HuH-7 (cell line): ENCODE measurements around the gene PRPS1L1.

ENCODE experiments used
- DNase-seq: peaks from one replicate; pipeline ENCODE4 v3.0.0; 2011; ENCODE audit warnings: low spot score

PRPS1L1 gene

GRCh38 chr7:18027628-18028027, at the start of gene PRPS1L1:
TSS of gene PRPS1L1 (minus strand) at chr7:18027846.
- DNase-seq, result no peak

GRCh38 chr7:18076461-18076860, 48.8 kb upstream of the PRPS1L1 start:
- DNase-seq, result no peak

GRCh38 chr7:18068745-18069144, 41.1 kb upstream of the PRPS1L1 start:
- no peak for DNase-seq

DNA sequence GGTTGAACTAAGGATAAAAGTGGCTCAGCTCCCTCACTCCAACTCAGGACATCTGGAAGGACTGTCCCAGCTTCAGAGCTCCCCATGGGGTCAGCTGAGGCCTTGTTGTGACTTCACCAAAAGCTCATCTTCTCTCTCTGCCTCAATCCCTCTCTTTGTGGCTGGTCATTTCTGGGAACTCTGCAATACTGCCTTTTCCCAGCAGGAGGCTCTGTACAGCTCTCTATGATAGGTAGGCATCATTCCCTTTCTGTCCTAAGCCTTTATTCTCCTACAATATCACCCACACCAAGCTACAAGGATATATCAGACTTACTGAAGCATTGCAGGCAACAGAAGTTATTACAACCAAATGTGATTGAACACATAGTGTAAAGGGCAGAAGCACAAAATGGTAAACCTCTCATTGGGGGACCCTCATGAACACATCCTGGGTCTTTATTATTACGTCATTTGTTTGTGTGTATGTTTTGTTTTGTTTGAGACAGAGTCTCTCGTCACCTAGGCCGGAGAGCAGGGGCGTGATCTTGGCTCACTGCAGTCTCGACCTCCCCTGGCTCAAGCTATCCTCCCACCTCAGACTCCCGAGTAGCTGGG, 36.7 kb upstream of the PRPS1L1 start:
- DNase-seq, result no peak

DNA sequence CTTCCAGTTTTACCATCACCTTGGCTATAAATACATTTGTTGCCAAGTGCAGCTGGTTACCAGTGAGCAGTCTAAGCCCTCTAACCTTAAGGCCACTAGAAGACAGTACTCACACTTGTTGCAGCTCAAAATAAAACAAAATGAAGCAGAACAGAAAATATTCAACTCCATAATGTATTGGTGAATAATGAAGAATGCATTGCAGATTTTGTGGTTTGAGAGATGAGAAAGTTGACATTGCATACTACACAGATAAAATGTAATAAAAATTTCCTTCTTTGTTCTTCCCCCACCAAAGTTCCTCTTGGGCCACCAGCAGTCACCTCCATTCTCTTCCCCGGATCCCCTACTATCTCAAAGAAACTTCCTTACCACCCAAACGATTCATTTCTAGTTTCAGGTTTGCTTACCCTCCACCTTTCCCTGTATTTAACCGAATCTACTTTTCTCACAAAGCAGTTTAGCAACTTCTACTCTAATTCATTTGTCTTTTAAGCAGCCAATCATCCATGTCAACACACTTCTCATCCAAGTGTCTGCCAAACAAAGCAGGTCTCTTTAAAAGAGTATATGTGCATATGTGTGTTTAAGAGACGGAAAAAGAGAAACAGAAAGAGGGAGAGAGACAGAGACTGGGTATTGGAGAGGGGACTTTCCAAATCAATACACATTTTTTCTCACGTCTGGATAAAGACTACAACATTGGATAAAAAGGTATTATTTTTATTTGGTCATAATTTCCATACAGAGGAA, 35.7 kb upstream of the PRPS1L1 start:
- no peak for DNase-seq

DNA sequence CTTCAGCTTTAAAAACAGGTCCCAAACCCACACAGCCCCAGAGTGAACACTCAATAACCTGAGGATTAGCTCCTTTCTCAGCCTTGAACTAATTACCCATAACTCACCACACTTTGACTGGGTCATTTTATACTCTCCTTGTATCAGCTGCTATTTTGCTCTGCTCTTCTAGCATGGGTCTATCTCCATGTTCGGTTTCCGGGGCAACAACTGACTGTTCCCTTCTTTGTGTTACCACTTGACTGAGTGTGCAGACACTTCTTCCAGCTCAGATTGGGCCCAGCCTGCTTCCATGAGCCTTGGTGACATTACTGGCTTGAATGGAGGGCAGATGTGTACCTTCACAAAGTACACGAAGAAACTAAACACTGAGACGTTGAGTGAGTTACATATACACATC, 31.5 kb upstream of the PRPS1L1 start:
- DNase-seq, result no peak

DNA sequence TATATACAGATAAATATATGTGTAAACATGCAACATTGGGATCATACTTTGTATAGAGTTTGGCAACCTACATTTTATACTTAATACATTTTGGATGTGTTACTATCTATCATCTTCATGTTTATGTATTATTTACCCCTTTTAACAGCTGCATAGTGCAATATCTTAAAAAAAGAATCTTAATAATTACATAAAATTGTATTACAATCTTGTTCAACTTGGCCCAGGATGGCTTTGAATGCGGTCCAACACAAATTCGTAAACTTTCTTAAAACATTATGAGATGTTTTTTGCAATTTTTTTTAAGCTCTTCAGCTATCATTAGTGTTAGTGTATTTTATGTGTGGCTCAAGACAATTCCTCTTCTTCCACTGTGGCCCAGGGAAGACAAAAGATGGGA, 26.3 kb upstream of the PRPS1L1 start:
- no peak for DNase-seq

DNA sequence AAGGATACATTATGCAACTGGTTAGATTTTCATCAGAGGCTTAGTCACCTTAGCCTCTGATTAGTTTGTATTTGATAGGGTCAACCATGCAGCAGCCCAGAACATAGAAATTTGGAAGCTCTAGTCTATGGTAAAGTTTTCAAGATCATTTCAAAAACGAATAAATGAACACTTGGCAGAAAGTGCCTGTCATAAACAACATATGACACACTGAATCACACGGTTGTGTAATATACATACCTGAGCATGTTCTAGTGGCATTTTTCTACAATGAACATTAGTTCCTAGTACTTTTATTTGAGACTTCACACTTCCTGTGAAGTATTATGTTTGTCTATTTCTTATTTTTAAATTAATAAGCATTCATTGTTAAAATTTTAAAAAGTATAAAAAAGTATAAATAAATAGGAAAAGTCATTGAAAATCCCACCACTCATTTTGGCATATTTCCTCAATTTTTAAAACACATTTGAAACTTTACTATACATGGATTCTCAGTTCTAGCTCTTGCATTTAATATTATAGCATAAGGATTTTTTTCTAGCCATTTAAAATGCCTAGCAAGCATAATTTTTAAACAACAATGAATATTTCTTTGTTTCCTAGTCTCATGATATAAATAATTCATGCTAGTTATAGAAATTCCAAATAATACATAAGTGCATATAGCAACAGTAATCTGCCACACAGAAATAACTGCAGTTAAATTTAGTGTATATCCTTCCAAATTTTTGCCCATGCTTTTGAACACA, 25.7 kb upstream of the PRPS1L1 start:
- DNase-seq, result no peak

- DNase-seq, result no peak
These were observed 21.6 kb upstream of the PRPS1L1 start for GRCh38 chr7:18049262-18049661.

GRCh38 chr7:18046601-18047000, 19.0 kb upstream of the PRPS1L1 start:
- DNase-seq, result no peak

GRCh38 chr7:18045171-18045570, 17.5 kb upstream of the PRPS1L1 start:
- DNase-seq, result no peak

GRCh38 chr7:18041191-18041590, 13.5 kb upstream of the PRPS1L1 start:
- DNase-seq, result no peak

DNA sequence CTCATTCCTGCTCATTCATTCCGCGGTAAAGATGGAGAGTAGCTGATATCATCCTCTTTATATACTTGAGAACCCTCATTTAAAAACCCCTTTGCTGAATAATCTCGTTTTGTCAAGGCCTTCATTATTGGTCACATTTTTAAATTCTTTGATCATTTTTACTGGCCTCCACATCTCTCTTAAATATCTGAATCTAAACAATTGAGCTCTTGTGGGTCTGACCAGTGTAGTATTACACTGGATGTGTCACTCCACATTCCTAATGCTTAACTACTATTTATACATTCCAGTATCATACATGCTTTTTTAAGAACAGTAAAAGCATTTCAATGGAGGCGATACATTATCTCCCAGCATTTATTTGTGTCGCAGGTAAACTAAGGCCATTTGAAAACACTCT, 12.6 kb upstream of the PRPS1L1 start:
- DNase-seq, result no peak

DNA sequence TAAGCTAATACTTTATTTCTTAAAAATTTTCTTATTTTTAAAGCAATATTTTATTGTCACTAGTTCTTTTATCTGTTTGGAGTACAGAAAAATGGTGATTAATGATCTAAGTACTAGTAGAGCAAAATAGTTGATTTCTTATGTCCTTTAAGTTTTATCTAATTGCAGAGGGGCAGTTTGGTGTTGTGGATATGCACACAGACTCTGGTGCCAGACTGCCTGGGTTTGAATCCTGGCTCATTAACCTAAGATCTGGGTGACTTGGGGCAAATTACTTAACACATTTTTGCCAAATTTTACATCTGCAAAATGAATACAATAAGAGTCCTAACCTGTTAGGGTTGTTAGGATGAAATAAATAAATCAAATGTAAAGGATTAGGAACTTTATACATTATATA, 10.7 kb upstream of the PRPS1L1 start:
- no peak for DNase-seq

- no peak for DNase-seq
These were observed 10.0 kb upstream of the PRPS1L1 start for GRCh38 chr7:18037609-18038008.

- no peak for DNase-seq
These were observed 9.1 kb upstream of the PRPS1L1 start for GRCh38 chr7:18036783-18037182.

DNA sequence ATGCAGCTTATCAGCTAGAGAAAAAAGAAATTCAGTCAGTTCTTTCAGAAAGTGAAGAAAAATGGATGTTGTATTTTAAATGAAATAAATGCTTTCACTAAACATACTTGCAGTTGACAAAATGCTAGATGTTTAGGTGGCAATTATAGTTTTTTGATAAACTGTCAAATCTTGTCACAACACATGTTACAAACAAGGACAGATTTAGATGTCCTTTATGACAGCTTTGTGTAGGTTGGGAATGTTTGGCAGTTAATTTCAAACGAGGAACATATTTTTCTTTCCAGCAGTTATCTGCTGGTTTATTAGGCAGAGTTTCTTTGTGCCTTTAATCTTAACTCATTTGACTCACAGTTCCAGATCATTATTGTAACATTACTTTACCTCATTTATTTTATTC, 3.1 kb upstream of the PRPS1L1 start:
- DNase-seq, result no peak

- DNase-seq, result no peak
These were observed 7.4 kb downstream of the PRPS1L1 start for GRCh38 chr7:18020138-18020715.

GRCh38 chr7:18019555-18019954, 8.1 kb downstream of the PRPS1L1 start:
- DNase-seq, result no peak

GRCh38 chr7:18018296-18019215, 9.1 kb downstream of the PRPS1L1 start:
- no peak for DNase-seq

DNA sequence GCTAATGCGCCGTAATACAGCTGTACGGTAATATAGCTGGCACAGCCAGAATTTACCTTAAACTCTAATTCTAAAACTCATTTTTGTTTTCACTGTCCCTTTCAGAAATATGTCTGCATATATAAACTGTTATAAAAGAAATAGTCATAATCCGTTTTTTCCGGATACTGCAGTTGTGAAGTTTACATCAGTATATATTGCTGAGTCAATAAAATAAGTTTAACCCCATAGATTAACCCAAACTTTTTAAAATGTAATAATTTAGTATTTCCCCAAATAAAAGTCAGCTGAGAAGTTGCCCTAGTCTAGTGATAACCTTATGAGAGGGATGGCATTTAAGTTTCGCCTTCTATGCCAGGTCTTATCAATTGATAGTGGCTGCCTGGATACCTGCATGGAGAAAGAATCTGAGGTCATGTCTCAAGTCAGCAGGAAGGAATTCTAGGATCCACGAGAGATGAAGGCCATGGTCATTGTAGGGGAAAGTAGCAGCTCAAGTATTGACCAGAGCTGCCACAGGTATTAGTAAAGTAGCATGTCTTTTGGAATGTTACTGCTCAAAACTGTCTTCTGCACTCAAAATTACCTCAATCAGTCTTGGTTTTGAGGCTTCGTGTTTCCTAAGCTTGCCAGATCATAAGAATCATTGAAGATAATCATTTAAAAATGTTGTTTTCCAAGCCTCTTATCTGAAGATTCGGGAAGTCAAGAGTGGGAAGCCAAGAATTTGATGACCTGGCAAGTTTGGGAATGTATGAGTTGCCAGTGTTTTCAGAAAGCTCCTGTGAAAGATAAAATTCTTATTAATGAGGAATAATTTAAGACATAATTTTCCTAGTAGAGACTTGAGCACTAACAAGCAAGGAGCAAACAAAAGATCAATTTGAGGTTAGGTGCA, 10.8 kb downstream of the PRPS1L1 start:
- no peak for DNase-seq
